HEK293 (cell line): ENCODE measurements around the gene FCHO1.

Experiments used
- FEZF1 ChIP-seq: fragments of 450-650 bp; formaldehyde crosslinking; IDR thresholded peaks from 2 replicates; pipeline ENCODE4 v1.5.1; 2016; ENCODE audit warnings: missing biosample characterization, missing genetic modification characterization
- HOXC10 ChIP-seq: sonication (generic); formaldehyde crosslinking; IDR thresholded peaks from 2 replicates; pipeline ENCODE4 v1.8.1; 2023; ENCODE audit warnings: mild to moderate bottlenecking, missing genetic modification reagents
- IKZF3 ChIP-seq: fragments of 450-650 bp; IDR thresholded peaks from 2 replicates; pipeline ENCODE4 v1.5.0; 2018; ENCODE audit warnings: missing biosample characterization, mild to moderate bottlenecking, missing genetic modification characterization, moderate library complexity
- KLF1 ChIP-seq: fragments of 450-650 bp; formaldehyde crosslinking; IDR thresholded peaks from 2 replicates; pipeline ENCODE4 v1.5.1; 2016; ENCODE audit warnings: missing biosample characterization, missing genetic modification characterization
- MYNN ChIP-seq: fragments of 450-650 bp; formaldehyde crosslinking; IDR thresholded peaks from 2 replicates; pipeline ENCODE4 v1.5.1; 2016; ENCODE audit warnings: missing biosample characterization, missing genetic modification characterization, borderline replicate concordance
- PRDM2 ChIP-seq: fragments of 450-650 bp; formaldehyde crosslinking; IDR thresholded peaks from 2 replicates; pipeline ENCODE4 v1.5.1; 2016; ENCODE audit warnings: missing biosample characterization, missing genetic modification characterization, borderline replicate concordance
- SALL2 ChIP-seq: fragments of 450-650 bp; formaldehyde crosslinking; IDR thresholded peaks from 2 replicates; pipeline ENCODE4 v1.5.0; 2017; ENCODE audit warnings: missing biosample characterization, mild to moderate bottlenecking, missing genetic modification characterization, borderline replicate concordance
- SP3 ChIP-seq: fragments of 450-650 bp; formaldehyde crosslinking; IDR thresholded peaks from 2 replicates; pipeline ENCODE4 v1.5.1; 2016; ENCODE audit warnings: missing biosample characterization, missing genetic modification characterization
- TRIM28 ChIP-seq: IDR thresholded peaks from 2 replicates; pipeline ENCODE4 v1.6.1; 2011; ENCODE audit warnings: low read length, control low read depth, borderline replicate concordance
- ZNF112 ChIP-seq: fragments of 450-650 bp; formaldehyde crosslinking; IDR thresholded peaks from 2 replicates; pipeline ENCODE4 v1.5.0; 2017; ENCODE audit warnings: missing biosample characterization, missing genetic modification characterization
- ZNF138 ChIP-seq: fragments of 450-650 bp; formaldehyde crosslinking; IDR thresholded peaks from 2 replicates; pipeline ENCODE4 v1.5.1; 2016; ENCODE audit warnings: missing biosample characterization, missing genetic modification characterization, borderline replicate concordance
- ZNF16 ChIP-seq: fragments of 450-650 bp; formaldehyde crosslinking; IDR thresholded peaks from 2 replicates; pipeline ENCODE4 v1.5.1; 2016; ENCODE audit warnings: low read depth, missing biosample characterization, missing genetic modification characterization
- ZNF221 ChIP-seq: fragments of 450-650 bp; formaldehyde crosslinking; IDR thresholded peaks from 2 replicates; pipeline ENCODE4 v1.5.1; 2017; ENCODE audit warnings: missing biosample characterization, missing genetic modification characterization, borderline replicate concordance
- ZNF335 ChIP-seq: fragments of 450-650 bp; formaldehyde crosslinking; conservative IDR thresholded peaks from 2 replicates; pipeline ENCODE4 v1.5.1; 2016; ENCODE audit warnings: missing biosample characterization, missing genetic modification characterization
- ZNF530 ChIP-seq: fragments of 450-650 bp; formaldehyde crosslinking; IDR thresholded peaks from 2 replicates; pipeline ENCODE4 v1.5.1; 2016; ENCODE audit warnings: low read depth, missing biosample characterization, missing genetic modification characterization
- ZNF610 ChIP-seq: fragments of 450-650 bp; formaldehyde crosslinking; IDR thresholded peaks from 2 replicates; pipeline ENCODE4 v1.5.1; 2016; ENCODE audit warnings: missing biosample characterization, missing genetic modification characterization, borderline replicate concordance
- ZNF621 ChIP-seq: fragments of 450-650 bp; formaldehyde crosslinking; IDR thresholded peaks from 2 replicates; pipeline ENCODE4 v1.5.1; 2017; ENCODE audit warnings: missing biosample characterization, missing genetic modification characterization
- ZNF626 ChIP-seq: fragments of 450-650 bp; sonication (Bioruptor Pico); formaldehyde crosslinking; IDR thresholded peaks from 2 replicates; pipeline ENCODE4 v1.5.1; 2018; ENCODE audit warnings: missing biosample characterization, missing genetic modification characterization, inconsistent platforms
- ZNF704 ChIP-seq: fragments of 450-650 bp; formaldehyde crosslinking; IDR thresholded peaks from 2 replicates; pipeline ENCODE4 v1.5.1; 2016; ENCODE audit warnings: missing biosample characterization, missing genetic modification characterization
- ZNF791 ChIP-seq: fragments of 450-650 bp; formaldehyde crosslinking; IDR thresholded peaks from 2 replicates; pipeline ENCODE4 v1.5.1; 2016; ENCODE audit warnings: missing biosample characterization, missing genetic modification characterization
- ZNF843 ChIP-seq: fragments of 450-650 bp; formaldehyde crosslinking; IDR thresholded peaks from 2 replicates; pipeline ENCODE4 v1.5.1; 2016; ENCODE audit warnings: missing biosample characterization, missing genetic modification characterization
- ZSCAN30 ChIP-seq: fragments of 450-650 bp; IDR thresholded peaks from 2 replicates; pipeline ENCODE4 v1.5.1; 2018; ENCODE audit warnings: missing biosample characterization, mild to moderate bottlenecking, missing genetic modification characterization, moderate library complexity
- TF ChIP-seq, protein P1 (sequence below): fragments of 450-650 bp; formaldehyde crosslinking; IDR thresholded peaks from 2 replicates; pipeline ENCODE4 v1.5.1; 2016; ENCODE audit warnings: missing biosample characterization, missing genetic modification characterization
- TF ChIP-seq, protein P2 (sequence below): fragments of 450-650 bp; formaldehyde crosslinking; IDR thresholded peaks from 2 replicates; pipeline ENCODE4 v1.5.1; 2016; ENCODE audit warnings: missing biosample characterization, missing genetic modification characterization, borderline replicate concordance
- TF ChIP-seq, protein P3 (sequence below): sonication (generic); formaldehyde crosslinking; IDR thresholded peaks from 2 replicates; pipeline ENCODE4 v1.8.1; 2022; ENCODE audit warnings: mild to moderate bottlenecking, moderate library complexity, missing genetic modification reagents
- TF ChIP-seq, protein P4 (sequence below): fragments of 450-650 bp; formaldehyde crosslinking; IDR thresholded peaks from 2 replicates; pipeline ENCODE4 v1.5.1; 2016; ENCODE audit warnings: missing biosample characterization, missing genetic modification characterization

FCHO1 gene

GRCh38 chr19:17829855-17830566 lies 78.7 kb downstream of the FCHO1 start (continued):
- TF ChIP-seq PRDM2 (tag by site-specific recombination): no peak
- TF ChIP-seq ZSCAN30 (tag by site-specific recombination): peak; percentile 69; the same call in 1 of the 2 replicates
- TF ChIP-seq IKZF3 (tag by site-specific recombination): peak; percentile 49
- no peak for TF ChIP-seq ZNF621 (tag by site-specific recombination)
- no peak for TF ChIP-seq ZNF530 (tag by site-specific recombination)
- TF ChIP-seq ZNF138 (tag by site-specific recombination): no peak
- no peak for TF ChIP-seq ZNF704 (tag by site-specific recombination)
- TF ChIP-seq TRIM28: no peak
- TF ChIP-seq ZNF610: no peak
- TF ChIP-seq SP3: peak; percentile 45
- TF ChIP-seq ZNF221 (tag by site-specific recombination): no peak
- no peak for TF ChIP-seq MYNN (tag by site-specific recombination)
- TF ChIP-seq SALL2 (tag by site-specific recombination): no peak
- no peak for TF ChIP-seq ZNF791 (tag by site-specific recombination)
- peak; percentile 59 for TF ChIP-seq ZNF335
- no peak for TF ChIP-seq FEZF1 (tag by site-specific recombination)
- TF ChIP-seq, protein P1, sequence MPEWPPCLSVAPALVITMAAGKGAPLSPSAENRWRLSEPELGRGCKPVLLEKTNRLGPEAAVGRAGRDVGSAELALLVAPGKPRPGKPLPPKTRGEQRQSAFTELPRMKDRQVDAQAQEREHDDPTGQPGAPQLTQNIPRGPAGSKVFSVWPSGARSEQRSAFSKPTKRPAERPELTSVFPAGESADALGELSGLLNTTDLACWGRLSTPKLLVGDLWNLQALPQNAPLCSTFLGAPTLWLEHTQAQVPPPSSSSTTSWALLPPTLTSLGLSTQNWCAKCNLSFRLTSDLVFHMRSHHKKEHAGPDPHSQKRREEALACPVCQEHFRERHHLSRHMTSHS (tag by site-specific recombination): no peak
- TF ChIP-seq ZNF843 (tag by site-specific recombination): no peak
- TF ChIP-seq, protein P2, sequence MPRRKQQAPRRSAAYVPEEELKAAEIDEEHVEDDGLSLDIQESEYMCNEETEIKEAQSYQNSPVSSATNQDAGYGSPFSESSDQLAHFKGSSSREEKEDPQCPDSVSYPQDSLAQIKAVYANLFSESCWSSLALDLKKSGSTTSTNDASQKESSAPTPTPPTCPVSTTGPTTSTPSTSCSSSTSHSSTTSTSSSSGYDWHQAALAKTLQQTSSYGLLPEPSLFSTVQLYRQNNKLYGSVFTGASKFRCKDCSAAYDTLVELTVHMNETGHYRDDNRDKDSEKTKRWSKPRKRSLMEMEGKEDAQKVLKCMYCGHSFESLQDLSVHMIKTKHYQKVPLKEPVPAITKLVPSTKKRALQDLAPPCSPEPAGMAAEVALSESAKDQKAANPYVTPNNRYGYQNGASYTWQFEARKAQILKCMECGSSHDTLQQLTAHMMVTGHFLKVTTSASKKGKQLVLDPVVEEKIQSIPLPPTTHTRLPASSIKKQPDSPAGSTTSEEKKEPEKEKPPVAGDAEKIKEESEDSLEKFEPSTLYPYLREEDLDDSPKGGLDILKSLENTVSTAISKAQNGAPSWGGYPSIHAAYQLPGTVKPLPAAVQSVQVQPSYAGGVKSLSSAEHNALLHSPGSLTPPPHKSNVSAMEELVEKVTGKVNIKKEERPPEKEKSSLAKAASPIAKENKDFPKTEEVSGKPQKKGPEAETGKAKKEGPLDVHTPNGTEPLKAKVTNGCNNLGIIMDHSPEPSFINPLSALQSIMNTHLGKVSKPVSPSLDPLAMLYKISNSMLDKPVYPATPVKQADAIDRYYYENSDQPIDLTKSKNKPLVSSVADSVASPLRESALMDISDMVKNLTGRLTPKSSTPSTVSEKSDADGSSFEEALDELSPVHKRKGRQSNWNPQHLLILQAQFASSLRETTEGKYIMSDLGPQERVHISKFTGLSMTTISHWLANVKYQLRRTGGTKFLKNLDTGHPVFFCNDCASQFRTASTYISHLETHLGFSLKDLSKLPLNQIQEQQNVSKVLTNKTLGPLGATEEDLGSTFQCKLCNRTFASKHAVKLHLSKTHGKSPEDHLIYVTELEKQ (tag by site-specific recombination): no peak
- TF ChIP-seq KLF1 (tag by site-specific recombination): peak; percentile 11; the same call in 1 of the 2 replicates
- TF ChIP-seq, protein P3, sequence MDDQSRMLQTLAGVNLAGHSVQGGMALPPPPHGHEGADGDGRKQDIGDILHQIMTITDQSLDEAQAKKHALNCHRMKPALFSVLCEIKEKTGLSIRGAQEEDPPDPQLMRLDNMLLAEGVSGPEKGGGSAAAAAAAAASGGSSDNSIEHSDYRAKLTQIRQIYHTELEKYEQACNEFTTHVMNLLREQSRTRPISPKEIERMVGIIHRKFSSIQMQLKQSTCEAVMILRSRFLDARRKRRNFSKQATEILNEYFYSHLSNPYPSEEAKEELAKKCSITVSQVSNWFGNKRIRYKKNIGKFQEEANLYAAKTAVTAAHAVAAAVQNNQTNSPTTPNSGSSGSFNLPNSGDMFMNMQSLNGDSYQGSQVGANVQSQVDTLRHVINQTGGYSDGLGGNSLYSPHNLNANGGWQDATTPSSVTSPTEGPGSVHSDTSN (CRISPR knock-in tag): no peak
- TF ChIP-seq ZNF112 (tag by site-specific recombination): no peak
- TF ChIP-seq ZNF626 (tag by site-specific recombination): no peak
- TF ChIP-seq HOXC10 (CRISPR knock-in tag): no peak
- no peak for TF ChIP-seq ZNF16 (tag by site-specific recombination)
- TF ChIP-seq, protein P4, sequence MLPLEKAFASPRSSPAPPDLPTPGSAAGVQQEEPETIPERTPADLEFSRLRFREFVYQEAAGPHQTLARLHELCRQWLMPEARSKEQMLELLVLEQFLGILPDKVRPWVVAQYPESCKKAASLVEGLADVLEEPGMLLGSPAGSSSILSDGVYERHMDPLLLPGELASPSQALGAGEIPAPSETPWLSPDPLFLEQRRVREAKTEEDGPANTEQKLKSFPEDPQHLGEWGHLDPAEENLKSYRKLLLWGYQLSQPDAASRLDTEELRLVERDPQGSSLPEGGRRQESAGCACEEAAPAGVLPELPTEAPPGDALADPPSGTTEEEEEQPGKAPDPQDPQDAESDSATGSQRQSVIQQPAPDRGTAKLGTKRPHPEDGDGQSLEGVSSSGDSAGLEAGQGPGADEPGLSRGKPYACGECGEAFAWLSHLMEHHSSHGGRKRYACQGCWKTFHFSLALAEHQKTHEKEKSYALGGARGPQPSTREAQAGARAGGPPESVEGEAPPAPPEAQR (tag by site-specific recombination): no peak
